ENCODE measurements around the gene CCDC71. TPM values are rescaled to one million over a fixed set of nuclear protein-coding genes. Genes with fewer than 3 reads are reported as not detected.

The CCDC71 gene
- total and polyA plus RNA-seq, 2 donors (not counting 3 experiments of a cell fraction or from before 2014, with no cell fraction given) = 23.5 to 41.6 TPM

DNA sequence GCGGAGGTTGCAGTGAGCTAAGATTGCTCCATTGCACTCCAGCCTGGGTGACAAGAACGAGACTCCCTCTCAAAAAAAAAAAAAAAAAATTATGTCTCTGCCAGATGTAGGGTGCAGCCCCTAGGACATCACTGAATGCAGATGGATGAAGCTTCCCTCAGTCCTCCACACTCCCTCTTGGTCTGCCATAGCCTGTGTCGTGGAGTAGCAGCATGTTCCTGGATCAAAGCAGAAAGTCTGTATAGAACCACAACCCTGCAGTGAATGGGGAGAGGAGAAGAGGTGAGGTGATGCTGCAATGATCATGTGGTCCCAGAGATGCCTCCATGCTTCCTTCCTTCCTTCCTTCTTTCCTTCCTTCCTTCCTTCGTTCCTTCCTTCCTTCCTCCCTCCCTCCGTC, 18.0 kb downstream of the CCDC71 start:
- Histone ChIP-seq H3K27me3 (ENCODE audit: control insufficient read depth in 2 of 2, insufficient read depth in 2 of 2, low read length in 2 of 2) (no peaks in the 10 kb centered on the region), H3K4me3 (replicated peaks in 1 of 3; ENCODE audit: insufficient read depth in 1 of 3, low read depth in 1 of 3, low read length in 3 of 3) (no peak overlapping the region), H4K20me1 (replicated peaks; ENCODE audit: control insufficient read depth, extremely low read depth, insufficient read depth, low read length) (no peaks in the 10 kb centered on the region), H3K9ac (replicated peaks; ENCODE audit: extremely low read depth, insufficient read depth, low read length) (no peak overlapping the region), H2AFZ (ENCODE audit: low read depth, low read length) (no peak overlapping the region), H3K4me2 (ENCODE audit: insufficient read depth, low read length) (no peak overlapping the region), H3K9me1 (replicated peaks; ENCODE audit: control insufficient read depth, extremely low read depth, insufficient read depth, low read length) (no peaks in the 10 kb centered on the region), H3K36me3 (ENCODE audit: control insufficient read depth in 2 of 2, extremely low read depth in 1 of 2, insufficient read depth in 2 of 2, low read length in 2 of 2) (no peaks in the 10 kb centered on the region), H3K4me1 (ENCODE audit: control insufficient read depth, extremely low read depth, insufficient read depth, low read length) (no peaks in the 10 kb centered on the region), H3K27ac (ENCODE audit: insufficient read depth, low read depth, low read length) (no peak overlapping the region), H3K79me2 (ENCODE audit: control insufficient read depth, insufficient read depth, low read length) (no peaks in the 10 kb centered on the region), H3K9me3 (replicated peaks; ENCODE audit: control insufficient read depth, insufficient read depth, low read length) (no peaks in the 10 kb centered on the region)
- dilution Hi-C loops (cut with MboI; ENCODE audit: extremely low pct_ligation_motif_present, low sequenced_read_pairs) = no loop called here
- TF ChIP-seq FOS (IDR thresholded peaks at IDR 0.05; ENCODE audit: borderline replicate concordance, insufficient read depth, low read length) (no peak), POLR2AphosphoS5 (IDR thresholded peaks at IDR 0.05; ENCODE audit: insufficient read depth, low read depth, low read length) (no peak), EZH2 (IDR thresholded peaks at IDR 0.05; ENCODE audit: borderline replicate concordance, low read depth, low read length, severe bottlenecking) (no peak), JUN (IDR thresholded peaks at IDR 0.05; ENCODE audit: borderline replicate concordance, insufficient read depth, insufficient read length, low read depth) (no peak), GATA2 (IDR thresholded peaks at IDR 0.05; ENCODE audit: insufficient read depth, insufficient read length, low read depth, low read length) (no peak), POLR2A (IDR thresholded peaks at IDR 0.05; ENCODE audit: low read depth, low read length) (no peak), MYC (IDR thresholded peaks at IDR 0.05; ENCODE audit: low read depth, low read length) (no peak)
- TF ChIP-seq, protein P1, sequence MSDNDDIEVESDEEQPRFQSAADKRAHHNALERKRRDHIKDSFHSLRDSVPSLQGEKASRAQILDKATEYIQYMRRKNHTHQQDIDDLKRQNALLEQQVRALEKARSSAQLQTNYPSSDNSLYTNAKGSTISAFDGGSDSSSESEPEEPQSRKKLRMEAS (IDR thresholded peaks at IDR 0.05; ENCODE audit: insufficient read depth, insufficient read length) = no peak
- TF ChIP-seq, protein P2, sequence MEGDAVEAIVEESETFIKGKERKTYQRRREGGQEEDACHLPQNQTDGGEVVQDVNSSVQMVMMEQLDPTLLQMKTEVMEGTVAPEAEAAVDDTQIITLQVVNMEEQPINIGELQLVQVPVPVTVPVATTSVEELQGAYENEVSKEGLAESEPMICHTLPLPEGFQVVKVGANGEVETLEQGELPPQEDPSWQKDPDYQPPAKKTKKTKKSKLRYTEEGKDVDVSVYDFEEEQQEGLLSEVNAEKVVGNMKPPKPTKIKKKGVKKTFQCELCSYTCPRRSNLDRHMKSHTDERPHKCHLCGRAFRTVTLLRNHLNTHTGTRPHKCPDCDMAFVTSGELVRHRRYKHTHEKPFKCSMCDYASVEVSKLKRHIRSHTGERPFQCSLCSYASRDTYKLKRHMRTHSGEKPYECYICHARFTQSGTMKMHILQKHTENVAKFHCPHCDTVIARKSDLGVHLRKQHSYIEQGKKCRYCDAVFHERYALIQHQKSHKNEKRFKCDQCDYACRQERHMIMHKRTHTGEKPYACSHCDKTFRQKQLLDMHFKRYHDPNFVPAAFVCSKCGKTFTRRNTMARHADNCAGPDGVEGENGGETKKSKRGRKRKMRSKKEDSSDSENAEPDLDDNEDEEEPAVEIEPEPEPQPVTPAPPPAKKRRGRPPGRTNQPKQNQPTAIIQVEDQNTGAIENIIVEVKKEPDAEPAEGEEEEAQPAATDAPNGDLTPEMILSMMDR (IDR thresholded peaks at IDR 0.05; ENCODE audit: extremely low read depth in 1 of 2, insufficient read depth in 1 of 2, low read depth in 1 of 2, low read length in 2 of 2) = no peak
- ChIA-PET POLR2A (interaction anchor here (0.7 kb wide), 1 partner anchor 905 kb away, joined by 3 read pairs; no protein-coding TSS in a partner anchor), CTCF (interaction anchor here (0.7 kb wide), 1 partner anchor 17 kb away, joined by 3 read pairs; no protein-coding TSS in a partner anchor)
- no TSS peak for BruUV-seq (replicated peaks)
- no peak for DNase-seq (ENCODE audit: low read depth, low spot score)
- intact Hi-C loops (cut with micrococcal nuclease) = no loop called here
- FAIRE-seq = no peak
